Lung (tissue), 12 donors: ENCODE results near the gene POU4F1. TPM values are rescaled to one million over a fixed set of nuclear protein-coding genes. Genes with fewer than 3 reads are reported as not detected.

ENCODE experiments used
- ATAC-seq: fragments of 200-7000 bp; cut with Tn5 transposase; one replicate; pipeline ENCODE4 v1.9.1; 2020; ENCODE audit warnings: moderate number of reproducible peaks; ENCODE audit not compliant: insufficient read depth, low FRiP score
- DNase-seq, 3 donors: peaks; one replicate each; pipeline ENCODE4 v3.0.0-alpha.2; 2013 to 2017
- H3K27ac ChIP-seq, 2 donors: one replicate each; pipeline ENCODE4 v1.5.1; 2013; ENCODE audit warnings: mild to moderate bottlenecking in 2 of 2, moderate library complexity in 2 of 2, control low read depth in 1 of 2, inconsistent platforms in 1 of 2, low read depth in 1 of 2, low read length in 1 of 2
- H3K27me3 ChIP-seq, 3 donors: one replicate each; pipeline ENCODE4 v1.5.1; 2013; ENCODE audit warnings: low read length in 2 of 3; ENCODE audit not compliant: control insufficient read depth in 3 of 3, insufficient read depth in 3 of 3
- H3K36me3 ChIP-seq, 4 donors: one replicate each; pipeline ENCODE4 v1.5.1; 2013; ENCODE audit warnings: low read length in 4 of 4, mild to moderate bottlenecking in 1 of 4, moderate library complexity in 1 of 4; ENCODE audit not compliant: control insufficient read depth in 4 of 4, insufficient read depth in 4 of 4
- H3K4me1 ChIP-seq, 5 donors: one replicate each; pipeline ENCODE4 v1.5.1; 2013; ENCODE audit warnings: low read length in 5 of 5, mild to moderate bottlenecking in 2 of 5, moderate library complexity in 1 of 5; ENCODE audit not compliant: control insufficient read depth in 5 of 5, insufficient read depth in 5 of 5
- H3K4me3 ChIP-seq: one replicate; pipeline ENCODE4 v1.5.1; 2013; ENCODE audit warnings: mild to moderate bottlenecking, control low read depth, moderate library complexity
- H3K9ac ChIP-seq, 2 donors: one replicate each; pipeline ENCODE4 v1.5.1; 2013; ENCODE audit warnings: low read length in 2 of 2, control low read depth in 1 of 2; ENCODE audit not compliant: insufficient read depth in 1 of 2
- H3K9me3 ChIP-seq, 4 donors: one replicate each; pipeline ENCODE4 v1.5.1; 2013; ENCODE audit warnings: low read length in 3 of 4, mild to moderate bottlenecking in 1 of 4, moderate library complexity in 1 of 4; ENCODE audit not compliant: control insufficient read depth in 4 of 4, insufficient read depth in 3 of 4
- WGBS, 2 donors: extraction: QIAGEN DNeasy Blood & Tissue Kit; methylation state at CpG; one replicate each; pipeline ENCODE4 v1.1.7; 2013; 5-methylcytosine and 5-hydroxymethylcytosine counted together
- polyA plus RNA-seq, 2 donors: library from polyadenylated mRNA; stranded (reverse); fragments of 200-250 nt; gene quantifications; one replicate each; pipeline ENCODE4 v1.2.1, GENCODE V29; 2013
- total RNA-seq, 2 donors: library from RNA; depleted of rRNA in 1 of 2; stranded (reverse); fragments of >200 nt in 1 of 2; gene quantifications; one replicate each; pipeline ENCODE4 v1.2.1, GENCODE V29; 2014 to 2021
- TF ChIP-seq, protein P1 (sequence below): IDR thresholded peaks from 2 replicates; pipeline ENCODE4 v1.5.1; 2012; ENCODE audit warnings: mild to moderate bottlenecking; ENCODE audit errors: control extremely low read depth, extremely low read depth
- donor health status: control.
- donor health status: control.
- donor health status: Bipolar disorder and iron deficiency.
- donor health status: healthy.
- donor health status: DM: yes; HTN: yes; CAD: no.

POU4F1 gene
- total and polyA plus RNA-seq, 4 donors, result not detected

DNA sequence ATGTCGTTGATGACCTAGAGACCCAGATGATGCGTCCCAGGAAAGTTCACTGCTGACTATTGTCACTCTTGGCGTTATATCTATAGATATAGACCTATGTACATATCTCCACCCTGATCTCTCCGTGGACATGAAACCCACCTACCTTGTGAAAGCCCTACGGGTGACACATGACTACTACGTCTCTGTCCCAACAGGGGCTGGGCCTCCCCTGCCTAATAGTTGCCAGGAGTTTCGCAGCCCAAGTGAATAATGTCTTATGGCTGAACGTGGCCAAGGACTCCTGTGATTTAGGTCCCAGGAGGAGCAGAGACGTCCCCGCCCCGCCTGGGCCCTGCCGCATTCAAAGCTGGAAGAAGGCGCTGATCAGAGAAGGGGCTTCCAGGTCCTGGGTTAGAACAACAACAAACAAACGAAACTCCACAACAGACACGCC is 4.9 kb upstream of the POU4F1 start:
- no peak for ATAC-seq
- no peaks in the 10 kb centered on the region for H3K36me3 ChIP-seq
- peaks cover 1 to 85% (median 75%) of the 10 kb centered on the region in 3 donors for H3K27me3 ChIP-seq
- H3K4me1 ChIP-seq, result peaks cover 0 to 41% (median 8%) of the 10 kb centered on the region in 5 donors
- peaks cover 0 to 4% (median 0%) of the 10 kb centered on the region in 4 donors for H3K9me3 ChIP-seq
- TF ChIP-seq, protein P1, sequence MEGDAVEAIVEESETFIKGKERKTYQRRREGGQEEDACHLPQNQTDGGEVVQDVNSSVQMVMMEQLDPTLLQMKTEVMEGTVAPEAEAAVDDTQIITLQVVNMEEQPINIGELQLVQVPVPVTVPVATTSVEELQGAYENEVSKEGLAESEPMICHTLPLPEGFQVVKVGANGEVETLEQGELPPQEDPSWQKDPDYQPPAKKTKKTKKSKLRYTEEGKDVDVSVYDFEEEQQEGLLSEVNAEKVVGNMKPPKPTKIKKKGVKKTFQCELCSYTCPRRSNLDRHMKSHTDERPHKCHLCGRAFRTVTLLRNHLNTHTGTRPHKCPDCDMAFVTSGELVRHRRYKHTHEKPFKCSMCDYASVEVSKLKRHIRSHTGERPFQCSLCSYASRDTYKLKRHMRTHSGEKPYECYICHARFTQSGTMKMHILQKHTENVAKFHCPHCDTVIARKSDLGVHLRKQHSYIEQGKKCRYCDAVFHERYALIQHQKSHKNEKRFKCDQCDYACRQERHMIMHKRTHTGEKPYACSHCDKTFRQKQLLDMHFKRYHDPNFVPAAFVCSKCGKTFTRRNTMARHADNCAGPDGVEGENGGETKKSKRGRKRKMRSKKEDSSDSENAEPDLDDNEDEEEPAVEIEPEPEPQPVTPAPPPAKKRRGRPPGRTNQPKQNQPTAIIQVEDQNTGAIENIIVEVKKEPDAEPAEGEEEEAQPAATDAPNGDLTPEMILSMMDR, result no peak
- no peak overlapping the region for H3K4me3 ChIP-seq
- DNase-seq, result no peak
- H3K9ac ChIP-seq, result no peak overlapping the region
- WGBS, 2 donors, result 6 to 14% methylated on average over 15 of the region's 15 CpGs
- no peak overlapping the region for H3K27ac ChIP-seq

DNA sequence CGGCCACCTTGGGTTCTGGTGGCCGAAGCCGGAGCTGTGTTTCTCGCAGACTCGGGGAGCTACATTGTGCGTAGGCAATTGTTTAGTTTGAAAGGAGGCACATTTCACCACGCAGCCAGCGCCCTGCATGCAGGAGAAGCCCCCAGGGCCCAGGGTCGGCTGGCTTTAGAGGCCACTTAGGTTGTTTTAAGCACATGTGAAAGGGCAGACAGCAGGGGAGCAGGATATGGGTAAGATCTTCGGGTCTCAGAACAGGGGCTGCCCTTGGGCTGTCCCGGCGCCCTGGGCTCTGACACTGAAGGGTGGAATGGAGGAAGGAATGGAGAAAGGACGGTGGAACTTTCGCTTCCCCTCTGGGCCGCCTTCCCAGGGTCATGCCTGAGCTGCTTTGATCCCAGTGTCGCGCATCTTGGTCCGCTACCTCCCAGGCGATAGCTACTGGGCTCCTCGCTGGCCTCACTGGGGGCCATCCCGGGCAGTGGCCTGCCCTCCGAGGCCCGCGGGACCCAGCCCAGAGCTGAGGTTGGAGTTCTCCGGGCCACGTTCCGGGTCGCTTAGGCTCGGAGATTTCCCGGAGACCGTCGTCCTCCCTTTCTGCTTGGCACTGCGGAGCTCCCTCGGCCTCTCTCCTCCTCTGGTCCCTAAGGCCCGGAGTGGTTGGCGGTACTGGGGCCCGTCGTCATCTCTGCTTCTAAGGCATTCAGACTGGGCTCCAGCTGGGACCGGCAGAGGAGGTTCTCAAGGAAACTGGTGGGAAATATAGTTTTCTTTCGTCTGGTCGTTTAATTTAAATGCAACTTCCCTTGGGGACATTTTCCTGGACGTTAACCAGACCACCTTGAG is 4.3 kb upstream of the POU4F1 start:
- Histone ChIP-seq H3K27me3 (peaks cover 8 to 90% (median 78%) of the 10 kb centered on the region in 3 donors), H3K4me3 (no peak overlapping the region), H3K36me3 (no peaks in the 10 kb centered on the region), H3K9ac (no peak overlapping the region), H3K4me1 (peaks cover 0 to 47% (median 8%) of the 10 kb centered on the region in 5 donors), H3K9me3 (peaks cover 0 to 4% (median 0%) of the 10 kb centered on the region in 4 donors), H3K27ac (no peak overlapping the region)
- DNase-seq (peak in 1 of 3 donors; percentile 8), ATAC-seq (no peak)
- TF ChIP-seq, protein P1, result no peak
- 6 to 11% methylated on average over 42 of the region's 42 CpGs for WGBS, 2 donors

DNA sequence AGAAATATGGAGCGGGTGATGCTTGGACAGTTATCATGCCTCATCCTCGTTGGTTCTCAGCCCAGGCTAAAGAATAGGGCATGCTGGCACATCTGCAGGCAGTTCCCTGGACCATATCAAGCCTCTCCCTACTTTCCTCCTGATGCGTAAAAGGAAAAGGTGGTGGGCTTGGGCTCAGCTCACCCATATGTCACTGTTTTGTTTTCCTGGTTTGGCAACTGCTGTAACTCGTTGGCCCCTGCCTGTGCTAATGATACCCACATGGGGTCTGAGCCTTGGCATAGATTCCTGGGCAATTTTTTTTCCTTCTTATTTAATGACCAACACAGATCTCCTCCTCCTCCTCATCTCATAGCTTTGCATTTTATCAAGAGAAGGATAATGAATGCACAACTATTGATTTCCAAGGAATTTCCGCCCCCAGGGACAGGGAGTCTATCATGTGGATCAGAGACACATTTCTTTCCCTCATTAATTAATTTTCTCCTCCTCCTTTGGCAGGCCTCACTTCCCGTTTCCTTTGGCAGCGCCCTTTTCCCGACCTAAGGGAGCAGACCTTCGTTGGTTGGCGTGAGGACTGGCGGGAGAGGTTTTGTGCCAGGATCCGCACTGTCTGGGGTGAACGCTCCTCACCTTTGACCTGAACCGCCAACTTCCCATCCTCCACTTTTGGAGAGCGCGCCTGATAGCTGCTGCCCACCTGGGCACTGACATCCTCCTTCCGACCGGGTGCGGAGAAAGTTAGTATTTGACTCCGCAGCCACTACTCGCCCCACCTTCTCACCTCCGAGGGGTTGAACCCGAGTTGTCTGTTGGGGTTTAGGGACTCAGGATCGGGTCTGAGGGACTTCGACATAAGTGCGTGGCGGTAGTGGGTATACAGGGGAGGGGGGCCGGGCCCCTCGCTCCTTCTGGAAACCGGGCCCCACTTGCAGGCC is 3.4 kb upstream of the POU4F1 start:
- H3K9ac ChIP-seq, result no peak overlapping the region
- H3K27me3 ChIP-seq, result peaks cover 9 to 92% (median 84%) of the 10 kb centered on the region in 3 donors
- peaks cover 0 to 51% (median 8%) of the 10 kb centered on the region in 5 donors for H3K4me1 ChIP-seq
- TF ChIP-seq, protein P1, result no peak
- no peak for ATAC-seq
- H3K4me3 ChIP-seq, result no peak overlapping the region
- peaks cover 0 to 4% (median 0%) of the 10 kb centered on the region in 4 donors for H3K9me3 ChIP-seq
- 8 to 10% methylated on average over 28 to 30 of the region's 30 CpGs for WGBS, 2 donors
- no peaks in the 10 kb centered on the region for H3K36me3 ChIP-seq
- no peak for DNase-seq
- H3K27ac ChIP-seq, result no peak overlapping the region
